Nucleus accumbens (tissue), 56 donors: ENCODE data around the gene FAM83E.
"Not testable (repeated sequence)": the region's sequence is repeated elsewhere in the genome, so short reads cannot be mapped to it uniquely, and the experiment has no call there.

Experiments
- DNase-seq, 56 donors: peaks; one replicate each; lab custom pipeline; 2025; lab: John Stamatoyannopoulos, UW

Gene FAM83E

GRCh38 chr19:48591021-48591420 is 23.9 kb downstream of the FAM83E start:
- no peak for DNase-seq

DNA sequence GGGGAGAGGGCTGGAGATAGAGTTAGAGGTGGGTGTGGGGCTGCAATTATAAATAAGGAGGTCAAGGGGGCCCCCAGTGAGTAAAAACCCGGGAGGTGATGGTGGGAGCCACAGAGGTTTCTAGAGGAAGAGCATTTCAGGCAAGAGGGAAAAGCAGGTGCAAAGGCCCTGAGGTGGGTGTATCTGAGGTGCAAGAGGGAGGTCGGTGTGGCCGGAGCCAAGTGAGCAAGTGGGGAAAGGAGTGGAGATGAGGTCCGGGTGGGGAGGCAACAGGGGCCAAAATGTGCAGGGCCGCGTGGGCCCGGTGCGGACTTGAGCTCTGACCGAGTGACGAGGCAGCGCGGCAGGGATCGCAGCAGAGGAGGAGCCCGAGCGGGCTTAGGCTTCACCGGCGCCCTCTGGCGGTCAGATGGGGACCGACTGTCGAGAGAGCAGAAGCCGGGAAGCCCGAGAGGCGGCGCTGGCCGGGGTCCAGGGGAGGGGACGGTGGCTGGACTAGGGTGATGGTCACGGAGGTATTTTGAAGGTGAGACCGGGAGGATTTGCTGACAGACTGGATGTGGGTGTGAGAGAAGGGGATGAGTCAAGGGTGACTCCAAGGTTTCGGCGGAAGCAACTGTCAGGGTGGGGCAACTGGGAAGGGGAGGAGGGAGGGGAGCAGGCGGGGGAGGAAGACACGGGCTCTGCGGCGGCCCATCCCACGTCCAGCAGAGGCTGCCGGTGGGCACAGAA is 26.0 kb downstream of the FAM83E start:
- DNase-seq, result peak in 54 of 56 donors; percentile 6 to 93 (median 64)

- DNase-seq, result no peak
Measured at GRCh38 chr19:48587387-48587786, 27.5 kb downstream of the FAM83E start.

- DNase-seq, result no peak
Measured at GRCh38 chr19:48582168-48582567, 32.7 kb downstream of the FAM83E start.

GRCh38 chr19:48578891-48579290 is 36.0 kb downstream of the FAM83E start:
- DNase-seq, result no peak

GRCh38 chr19:48577908-48578307 is 37.0 kb downstream of the FAM83E start:
- not testable (repeated sequence) for DNase-seq

DNA sequence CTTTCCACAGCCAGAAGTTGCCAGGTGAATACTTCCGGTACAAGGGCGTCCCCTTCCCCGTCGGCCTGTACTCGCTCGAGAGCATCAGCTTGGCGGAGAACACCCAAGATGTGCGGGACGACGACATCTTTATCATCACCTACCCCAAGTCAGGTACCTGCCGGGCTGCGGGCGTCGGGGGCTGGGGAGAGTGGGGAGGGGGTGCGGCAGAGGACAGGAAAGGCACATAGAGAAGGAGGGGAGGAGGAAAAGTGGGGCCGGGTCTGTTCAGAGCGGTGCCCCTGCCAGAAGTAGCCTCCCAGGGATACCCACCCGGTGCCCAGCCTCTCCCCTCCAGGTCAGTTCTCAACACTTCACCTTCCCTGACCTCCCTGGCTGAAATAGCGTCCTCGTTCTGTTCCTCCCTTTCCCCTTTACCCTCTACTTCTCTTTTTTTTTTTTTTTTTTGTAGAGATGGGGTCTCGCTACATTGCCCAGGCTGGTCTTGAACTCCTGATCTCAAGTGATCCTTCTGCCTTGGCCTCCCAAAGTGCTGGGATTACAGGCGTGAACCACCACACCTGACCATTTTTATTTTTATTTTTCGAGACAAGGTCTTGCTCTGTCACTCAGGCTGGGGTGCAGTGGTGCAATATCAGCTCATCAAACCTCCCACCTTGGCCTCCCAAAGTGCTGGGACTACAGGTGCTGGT is 38.8 kb downstream of the FAM83E start:
- no peak for DNase-seq

- DNase-seq, result no peak
Measured at GRCh38 chr19:48573163-48573505, 41.7 kb downstream of the FAM83E start.

- DNase-seq, result no peak
Measured at GRCh38 chr19:48571378-48572162, 43.3 kb downstream of the FAM83E start.

- DNase-seq, result no peak
Measured at GRCh38 chr19:48569814-48570213, 45.1 kb downstream of the FAM83E start.

- DNase-seq, result peak in 40 of 56 donors; percentile 2 to 79 (median 21)
Measured at GRCh38 chr19:48568345-48568886, 46.5 kb downstream of the FAM83E start.

GRCh38 chr19:48565090-48565489 is 49.8 kb downstream of the FAM83E start:
- DNase-seq, result no peak
